ENCODE data around the gene FRMD4A. TPM values are rescaled to one million over a fixed set of nuclear protein-coding genes. Genes with fewer than 3 reads are reported as not detected.
A peak's percentile ranks its signal among the peaks of the same experiment; 100 is the strongest.

The FRMD4A gene
- total and polyA plus RNA-seq, 2 experiments from 2014 or later: 5.4 to 10.3 TPM

GRCh38 chr10:13893926-13894325, 436.8 kb downstream of the FRMD4A start:
- H3K4me1 ChIP-seq (ENCODE audit: insufficient read depth): no peaks in the 10 kb centered on the region
- no peak overlapping the region for H3K27ac ChIP-seq
- no peak overlapping the region for H3K4me3 ChIP-seq
- DNase-seq (ENCODE audit: low spot score): no peak
- 51% methylated on average over 4 of the region's 4 CpGs for WGBS (ENCODE audit: low lambda C conversion rate, missing lambda C conversion rate)
- H3K79me2 ChIP-seq: no peaks in the 10 kb centered on the region
- no peaks in the 10 kb centered on the region for H4K20me1 ChIP-seq (ENCODE audit: insufficient read depth, poor library complexity, severe bottlenecking)
- TF ChIP-seq CTCF (IDR thresholded peaks at IDR 0.05; ENCODE audit: poor library complexity) (no peak), EZH2 (IDR thresholded peaks at IDR 0.05; ENCODE audit: borderline replicate concordance) (no peak), EZH2phosphoT487 (IDR thresholded peaks at IDR 0.05; ENCODE audit: low read depth, severe bottlenecking, unreplicated experiment) (no peak)
- H3K36me3 ChIP-seq (replicated peaks; ENCODE audit: insufficient read depth, low read depth): no peaks in the 10 kb centered on the region
- H3K9me2 ChIP-seq (replicated peaks; ENCODE audit: insufficient read depth): no peaks in the 10 kb centered on the region
- peaks cover 53% of the 10 kb centered on the region for H3K27me3 ChIP-seq
- no peaks in the 10 kb centered on the region for H3K9me3 ChIP-seq (ENCODE audit: low read depth)
- H3K4me2 ChIP-seq: no peak overlapping the region
- H2AFZ ChIP-seq: no peak overlapping the region

GRCh38 chr10:13892871-13893270, 437.9 kb downstream of the FRMD4A start:
- Histone ChIP-seq H3K9me2 (replicated peaks; ENCODE audit: insufficient read depth) (no peaks in the 10 kb centered on the region), H3K9me3 (ENCODE audit: low read depth) (no peaks in the 10 kb centered on the region), H2AFZ (no peak overlapping the region), H3K27me3 (peaks cover 63% of the 10 kb centered on the region), H3K79me2 (no peaks in the 10 kb centered on the region), H3K36me3 (replicated peaks; ENCODE audit: insufficient read depth, low read depth) (no peaks in the 10 kb centered on the region), H3K4me3 (no peak overlapping the region), H3K4me1 (ENCODE audit: insufficient read depth) (no peaks in the 10 kb centered on the region), H3K27ac (no peak overlapping the region), H4K20me1 (ENCODE audit: insufficient read depth, poor library complexity, severe bottlenecking) (no peaks in the 10 kb centered on the region), H3K4me2 (no peak overlapping the region)
- WGBS (ENCODE audit: low lambda C conversion rate, missing lambda C conversion rate): 94% methylated on average over 5 of the region's 5 CpGs
- no peak for TF ChIP-seq EZH2phosphoT487 (IDR thresholded peaks at IDR 0.05; ENCODE audit: low read depth, severe bottlenecking, unreplicated experiment)
- no peak for TF ChIP-seq EZH2 (IDR thresholded peaks at IDR 0.05; ENCODE audit: borderline replicate concordance)
- no peak for TF ChIP-seq CTCF (IDR thresholded peaks at IDR 0.05; ENCODE audit: poor library complexity)
- no peak for DNase-seq (ENCODE audit: low spot score)

GRCh38 chr10:13892001-13892491, 438.7 kb downstream of the FRMD4A start:
- Histone ChIP-seq H4K20me1 (ENCODE audit: insufficient read depth, poor library complexity, severe bottlenecking) (no peaks in the 10 kb centered on the region), H3K79me2 (no peaks in the 10 kb centered on the region), H3K27me3 (peaks cover 71% of the 10 kb centered on the region), H3K9me2 (replicated peaks; ENCODE audit: insufficient read depth) (no peaks in the 10 kb centered on the region), H3K4me3 (no peak overlapping the region), H3K9me3 (ENCODE audit: low read depth) (no peaks in the 10 kb centered on the region), H3K4me2 (peak overlapping the region; percentile 86), H3K36me3 (replicated peaks; ENCODE audit: insufficient read depth, low read depth) (no peaks in the 10 kb centered on the region), H2AFZ (no peak overlapping the region), H3K4me1 (ENCODE audit: insufficient read depth) (no peaks in the 10 kb centered on the region), H3K27ac (no peak overlapping the region)
- WGBS (ENCODE audit: low lambda C conversion rate, missing lambda C conversion rate): 8% methylated on average over 28 of the region's 30 CpGs
- DNase-seq (ENCODE audit: low spot score): no peak
- TF ChIP-seq CTCF (IDR thresholded peaks at IDR 0.05; ENCODE audit: poor library complexity) (no peak), EZH2 (IDR thresholded peaks at IDR 0.05; ENCODE audit: borderline replicate concordance) (peak; percentile 16), EZH2phosphoT487 (IDR thresholded peaks at IDR 0.05; ENCODE audit: low read depth, severe bottlenecking, unreplicated experiment) (no peak)

Measured in hepatocyte (in vitro differentiated cells).